Measurements from ENCODE around the gene GM2A.

DNA sequence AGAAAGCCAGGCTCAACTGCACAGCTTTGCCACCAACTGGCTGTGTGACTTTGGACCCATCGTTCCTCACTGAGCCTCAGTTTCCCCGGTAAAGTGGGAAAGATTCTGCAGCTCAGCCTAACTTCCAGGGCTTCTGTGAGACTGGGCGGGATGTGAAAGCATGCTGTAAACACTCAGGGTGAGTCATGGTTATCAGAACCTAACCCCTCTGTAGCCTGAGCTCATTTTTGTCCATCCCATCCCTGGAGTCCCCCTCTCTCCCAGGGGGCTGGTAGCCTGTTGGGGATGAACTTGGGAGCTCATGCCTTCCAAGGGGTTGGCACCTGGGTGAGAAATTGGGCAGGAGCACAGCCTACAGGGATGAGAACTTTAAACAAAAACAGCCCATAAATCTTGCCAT is 31.4 kb upstream of the GM2A start:
- TF ChIP-seq POLR2A (IDR thresholded peaks at IDR 0.05), result no peak
- TF ChIP-seq, protein P1, sequence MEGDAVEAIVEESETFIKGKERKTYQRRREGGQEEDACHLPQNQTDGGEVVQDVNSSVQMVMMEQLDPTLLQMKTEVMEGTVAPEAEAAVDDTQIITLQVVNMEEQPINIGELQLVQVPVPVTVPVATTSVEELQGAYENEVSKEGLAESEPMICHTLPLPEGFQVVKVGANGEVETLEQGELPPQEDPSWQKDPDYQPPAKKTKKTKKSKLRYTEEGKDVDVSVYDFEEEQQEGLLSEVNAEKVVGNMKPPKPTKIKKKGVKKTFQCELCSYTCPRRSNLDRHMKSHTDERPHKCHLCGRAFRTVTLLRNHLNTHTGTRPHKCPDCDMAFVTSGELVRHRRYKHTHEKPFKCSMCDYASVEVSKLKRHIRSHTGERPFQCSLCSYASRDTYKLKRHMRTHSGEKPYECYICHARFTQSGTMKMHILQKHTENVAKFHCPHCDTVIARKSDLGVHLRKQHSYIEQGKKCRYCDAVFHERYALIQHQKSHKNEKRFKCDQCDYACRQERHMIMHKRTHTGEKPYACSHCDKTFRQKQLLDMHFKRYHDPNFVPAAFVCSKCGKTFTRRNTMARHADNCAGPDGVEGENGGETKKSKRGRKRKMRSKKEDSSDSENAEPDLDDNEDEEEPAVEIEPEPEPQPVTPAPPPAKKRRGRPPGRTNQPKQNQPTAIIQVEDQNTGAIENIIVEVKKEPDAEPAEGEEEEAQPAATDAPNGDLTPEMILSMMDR (IDR thresholded peaks at IDR 0.05), result no peak
